Endodermal cell (in vitro differentiated cells): ENCODE measurements around the gene GPR107. TPM values are rescaled to one million over a fixed set of nuclear protein-coding genes. Genes with fewer than 3 reads are reported as not detected.

Source experiments
- DNase-seq: peaks from one replicate; pipeline ENCODE4 v3.0.0-alpha.2; 2017
- H3K27ac ChIP-seq: 2 replicates; pipeline ENCODE4 v1.5.1; 2013; ENCODE audit warnings: mild to moderate bottlenecking, low read depth, low read length, moderate library complexity
- H3K27me3 ChIP-seq: 2 replicates; pipeline ENCODE4 v1.6.1; 2013; ENCODE audit warnings: mild to moderate bottlenecking, low read length, moderate library complexity; ENCODE audit not compliant: insufficient read depth, control insufficient read depth, poor library complexity, severe bottlenecking
- H3K36me3 ChIP-seq: 2 replicates; pipeline ENCODE4 v1.7.0; 2013; ENCODE audit warnings: mild to moderate bottlenecking, low read length, moderate library complexity; ENCODE audit not compliant: control insufficient read depth, insufficient read depth
- H3K4me1 ChIP-seq: one replicate; pipeline ENCODE4 v1.7.0; 2013; ENCODE audit warnings: low read length; ENCODE audit not compliant: control insufficient read depth, insufficient read depth
- H3K4me3 ChIP-seq: 2 replicates; pipeline ENCODE4 v1.5.1; 2013; ENCODE audit warnings: mild to moderate bottlenecking, low read length, moderate library complexity
- H3K9ac ChIP-seq: 2 replicates; pipeline ENCODE4 v1.6.1; 2013; ENCODE audit warnings: mild to moderate bottlenecking, low read length, moderate library complexity; ENCODE audit not compliant: poor library complexity, severe bottlenecking; ENCODE audit errors: extremely low read depth
- H3K9me3 ChIP-seq: 2 replicates; pipeline ENCODE4 v1.6.1; 2013; ENCODE audit warnings: mild to moderate bottlenecking, low read length, moderate library complexity; ENCODE audit not compliant: control insufficient read depth
- H3K27ac Mint-ChIP-seq: 2 replicates; pipeline ENCODE4 v1.8.0; 2020; ENCODE audit warnings: mixed read lengths
- H3K27me3 Mint-ChIP-seq: 2 replicates; pipeline ENCODE4 v1.8.0; 2021; ENCODE audit warnings: mild to moderate bottlenecking, mixed read lengths; ENCODE audit not compliant: insufficient read depth
- H3K36me3 Mint-ChIP-seq: 2 replicates; pipeline ENCODE4 v1.8.0; 2020; ENCODE audit warnings: low read depth, mixed read lengths
- H3K4me1 Mint-ChIP-seq: 2 replicates; pipeline ENCODE4 v1.8.0; 2020; ENCODE audit warnings: mixed read lengths
- H3K4me3 Mint-ChIP-seq: 2 replicates; pipeline ENCODE4 v1.8.0; 2020; ENCODE audit warnings: mild to moderate bottlenecking, moderate library complexity, mixed read lengths
- H3K9me3 Mint-ChIP-seq: 2 replicates; pipeline ENCODE4 v1.8.0; 2020; ENCODE audit warnings: mild to moderate bottlenecking, mixed read lengths
- WGBS, 2 experiments: methylation state at CpG; one replicate each; pipeline versions ENCODE4 v1.1.5 to v1.1.7; 2013; ENCODE audit warnings: missing lambda C conversion rate in 2 of 2, mixed read lengths in 1 of 2; ENCODE audit not compliant: insufficient coverage in 1 of 2, insufficient read length in 1 of 2; 5-methylcytosine and 5-hydroxymethylcytosine counted together
- total RNA-seq, 2 donors: library from RNA; stranded (reverse); fragmentation: NEBNext Ultra II Directional in 1 of 2; extraction: Animal tissue kit (Norgen Biotek cat#: 25700) in 1 of 2; gene quantifications; 2 replicates in 1 of 2; 3 replicates in 1 of 2; pipeline ENCODE4 v1.2.1, GENCODE V29; 2021
- TF ChIP-seq, protein P1 (sequence below): fragments of 200-600 bp; sonication (generic); conservative IDR thresholded peaks from 2 replicates; pipeline ENCODE4 v1.5.0; 2021; ENCODE audit warnings: antibody characterized with exemption, mild to moderate bottlenecking

Gene GPR107
- total RNA-seq, 2 donors from 2014 or later, result 50.7 to 62.0 TPM

- H3K4me1 ChIP-seq, result peaks cover 3% of the 10 kb centered on the region
- Mint-ChIP-seq H3K27me3 (no peaks in the 10 kb centered on the region), H3K4me1 (peaks cover 23% of the 10 kb centered on the region), H3K27ac (no peak overlapping the region), H3K36me3 (no peaks in the 10 kb centered on the region), H3K4me3 (no peak overlapping the region), H3K9me3 (no peaks in the 10 kb centered on the region)
- no peak overlapping the region for H3K9ac ChIP-seq
- no peaks in the 10 kb centered on the region for H3K36me3 ChIP-seq
- DNase-seq, result no peak
- WGBS, 2 experiments, result 88 to 89% methylated on average over 20 to 24 of the region's 24 CpGs
- H3K4me3 ChIP-seq, result no peak overlapping the region
- TF ChIP-seq, protein P1, sequence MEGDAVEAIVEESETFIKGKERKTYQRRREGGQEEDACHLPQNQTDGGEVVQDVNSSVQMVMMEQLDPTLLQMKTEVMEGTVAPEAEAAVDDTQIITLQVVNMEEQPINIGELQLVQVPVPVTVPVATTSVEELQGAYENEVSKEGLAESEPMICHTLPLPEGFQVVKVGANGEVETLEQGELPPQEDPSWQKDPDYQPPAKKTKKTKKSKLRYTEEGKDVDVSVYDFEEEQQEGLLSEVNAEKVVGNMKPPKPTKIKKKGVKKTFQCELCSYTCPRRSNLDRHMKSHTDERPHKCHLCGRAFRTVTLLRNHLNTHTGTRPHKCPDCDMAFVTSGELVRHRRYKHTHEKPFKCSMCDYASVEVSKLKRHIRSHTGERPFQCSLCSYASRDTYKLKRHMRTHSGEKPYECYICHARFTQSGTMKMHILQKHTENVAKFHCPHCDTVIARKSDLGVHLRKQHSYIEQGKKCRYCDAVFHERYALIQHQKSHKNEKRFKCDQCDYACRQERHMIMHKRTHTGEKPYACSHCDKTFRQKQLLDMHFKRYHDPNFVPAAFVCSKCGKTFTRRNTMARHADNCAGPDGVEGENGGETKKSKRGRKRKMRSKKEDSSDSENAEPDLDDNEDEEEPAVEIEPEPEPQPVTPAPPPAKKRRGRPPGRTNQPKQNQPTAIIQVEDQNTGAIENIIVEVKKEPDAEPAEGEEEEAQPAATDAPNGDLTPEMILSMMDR, result no peak
- H3K27me3 ChIP-seq, result no peaks in the 10 kb centered on the region
- peak overlapping the region; percentile 34 for H3K27ac ChIP-seq
- H3K9me3 ChIP-seq, result no peaks in the 10 kb centered on the region
These were observed 89.7 kb downstream of the GPR107 start for GRCh38 chr9:130143279-130143893.

DNA sequence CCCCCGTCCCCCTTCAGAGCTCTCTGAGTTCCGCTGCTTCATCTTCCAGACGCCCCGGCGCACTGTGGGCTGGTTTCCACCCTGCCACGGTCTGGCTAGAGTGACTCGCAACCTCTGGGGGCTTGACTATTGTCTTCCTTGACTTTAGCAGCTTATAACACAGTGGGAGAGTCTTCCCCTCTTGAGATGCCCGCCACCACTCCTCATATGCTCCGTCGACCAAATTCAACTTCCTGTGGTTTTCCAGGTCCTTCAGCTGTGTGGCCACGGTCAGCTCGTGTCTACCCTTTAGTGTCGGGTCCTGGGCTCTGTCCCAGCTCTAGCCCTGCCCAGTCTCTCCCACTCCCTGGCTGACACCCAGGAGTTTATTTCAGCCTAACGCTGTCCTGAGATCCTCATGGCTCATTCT is 90.3 kb downstream of the GPR107 start:
- H3K27ac Mint-ChIP-seq, result no peak overlapping the region
- H3K9ac ChIP-seq, result no peak overlapping the region

DNA sequence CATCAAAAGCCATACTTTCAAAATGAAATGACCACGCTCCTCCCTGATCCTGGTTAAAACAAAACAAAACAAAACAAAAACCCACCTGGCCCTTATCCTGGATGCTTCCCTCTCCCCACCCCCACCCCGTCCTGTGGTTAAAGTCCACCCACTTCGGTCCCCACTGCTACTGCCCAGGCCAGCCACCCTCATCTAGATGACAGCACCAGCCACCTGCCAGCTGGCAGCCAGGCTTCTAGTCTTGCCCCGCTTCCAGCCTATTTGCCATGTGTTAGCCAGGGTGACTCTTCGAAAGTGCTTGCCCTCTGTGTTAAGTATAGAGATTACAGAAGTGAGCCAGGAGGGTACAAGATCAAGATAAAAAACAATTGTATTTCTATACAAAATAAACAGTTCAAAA is 91.0 kb downstream of the GPR107 start:
- no peak overlapping the region for H3K9ac ChIP-seq
- H3K4me1 ChIP-seq, result peaks cover 3% of the 10 kb centered on the region
- TF ChIP-seq, protein P1, result no peak
- no peaks in the 10 kb centered on the region for H3K27me3 ChIP-seq
- no peaks in the 10 kb centered on the region for H3K27me3 Mint-ChIP-seq
- no peaks in the 10 kb centered on the region for H3K9me3 ChIP-seq
- no peak overlapping the region for H3K27ac Mint-ChIP-seq
- DNase-seq, result no peak
- 92 to 100% methylated on average over 2 to 4 of the region's 5 CpGs for WGBS, 2 experiments
- peaks cover 12% of the 10 kb centered on the region for H3K4me1 Mint-ChIP-seq
- no peak overlapping the region for H3K27ac ChIP-seq
- H3K36me3 ChIP-seq, result no peaks in the 10 kb centered on the region
- H3K4me3 ChIP-seq, result no peak overlapping the region
- no peak overlapping the region for H3K4me3 Mint-ChIP-seq
- H3K9me3 Mint-ChIP-seq, result no peaks in the 10 kb centered on the region
- H3K36me3 Mint-ChIP-seq, result no peaks in the 10 kb centered on the region

More for the DNA sequence above, 90.3 kb downstream of the GPR107 start:
- Histone ChIP-seq H3K4me1 (peaks cover 3% of the 10 kb centered on the region), H3K27ac (peak overlapping the region; percentile 34), H3K27me3 (no peaks in the 10 kb centered on the region), H3K36me3 (no peaks in the 10 kb centered on the region), H3K9me3 (no peaks in the 10 kb centered on the region), H3K4me3 (no peak overlapping the region)
- no peaks in the 10 kb centered on the region for H3K9me3 Mint-ChIP-seq
- WGBS, 2 experiments, result 73 to 80% methylated on average over 14 of the region's 14 CpGs
- H3K4me1 Mint-ChIP-seq, result peaks cover 17% of the 10 kb centered on the region
- no peak overlapping the region for H3K4me3 Mint-ChIP-seq
- DNase-seq, result no peak
- TF ChIP-seq, protein P1, result no peak
- H3K36me3 Mint-ChIP-seq, result no peaks in the 10 kb centered on the region
- no peaks in the 10 kb centered on the region for H3K27me3 Mint-ChIP-seq
